OCI-LY3 (cell line): ENCODE measurements around the gene AQP1.

ENCODE experiments used
- CTCF ChIP-seq: fragments of 200-600, 300-600 bp; sonication (generic); IDR thresholded peaks from 2 replicates; pipeline ENCODE4 v1.5.1; 2014; ENCODE audit warnings: antibody characterized with exemption, low read length, low read depth
- EZH2phosphoT487 ChIP-seq: fragments of 200-600 bp; shearing (Covaris generic); IDR thresholded peaks from 2 replicates; pipeline ENCODE4 v1.6.1; 2018; ENCODE audit warnings: antibody characterized with exemption, mixed run types, low read depth

GRCh38 chr7:30877993-30878392 is 33.7 kb upstream of the AQP1 start:
- TF ChIP-seq CTCF, result no peak
- no peak for TF ChIP-seq EZH2phosphoT487
